Stimulated activated CD8-positive, alpha-beta memory T cell treated with anti-CD3 and anti-CD28 coated beads, Interleukin-12 subunit alpha, Interleukin-12 subunit beta, amount 100 ng/mL, for 1 hour (primary cell): ENCODE data around the gene FLYWCH2.
A peak's percentile ranks its signal among the peaks of the same experiment; 100 is the strongest.

Experiments used
- DNase-seq: peaks from one replicate; pipeline ENCODE4 v3.0.0-alpha.2; 2020; ENCODE audit warnings: low read depth

Gene FLYWCH2, protein sequence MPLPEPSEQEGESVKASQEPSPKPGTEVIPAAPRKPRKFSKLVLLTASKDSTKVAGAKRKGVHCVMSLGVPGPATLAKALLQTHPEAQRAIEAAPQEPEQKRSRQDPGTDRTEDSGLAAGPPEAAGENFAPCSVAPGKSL

DNA sequence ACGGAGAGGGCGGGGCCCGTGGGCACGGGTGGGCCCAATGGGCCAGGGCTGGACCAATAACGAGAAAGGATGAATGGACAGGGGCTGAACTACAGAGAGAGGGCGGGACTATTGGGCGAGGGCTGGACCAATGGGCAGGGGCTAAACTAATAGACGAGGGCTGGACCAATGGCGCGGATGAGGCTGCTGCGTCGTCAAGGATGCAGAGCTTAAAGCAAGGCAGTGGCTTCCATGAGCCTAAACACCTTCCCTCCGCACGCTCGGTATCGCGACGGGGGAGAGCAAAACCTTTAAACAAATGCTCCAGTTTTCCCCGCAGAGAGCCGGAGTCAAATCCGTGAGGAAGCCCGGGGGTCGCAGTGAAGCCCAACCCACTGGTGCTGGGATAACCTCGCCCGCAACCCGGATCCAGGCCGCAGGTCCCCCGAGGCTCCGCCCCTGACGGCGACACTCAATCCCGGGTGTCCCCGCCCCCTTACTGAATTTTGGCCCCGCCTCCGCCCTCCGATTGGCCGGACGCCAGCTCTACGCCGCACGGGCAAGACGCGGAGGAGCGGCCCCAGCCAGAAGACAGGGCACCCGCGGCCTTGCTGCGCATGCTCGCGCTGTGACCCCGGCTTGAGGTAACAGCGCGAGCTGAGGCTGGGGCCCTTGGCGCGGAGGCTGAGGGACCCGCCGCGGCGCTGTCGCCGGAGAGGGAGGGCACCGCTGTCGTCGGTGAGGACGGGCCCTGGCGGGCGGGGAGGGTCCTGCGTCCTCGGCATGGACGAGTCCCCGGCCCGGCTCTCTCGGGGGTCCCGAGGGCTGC, at the start of gene FLYWCH2:
Gene FLYWCH2, plus strand, starts transcription at position 566 of the 808 bp plus-strand sequence. CDS start 13,235 bp downstream, outside the sequence.
- DNase-seq: peak; percentile 98

DNA sequence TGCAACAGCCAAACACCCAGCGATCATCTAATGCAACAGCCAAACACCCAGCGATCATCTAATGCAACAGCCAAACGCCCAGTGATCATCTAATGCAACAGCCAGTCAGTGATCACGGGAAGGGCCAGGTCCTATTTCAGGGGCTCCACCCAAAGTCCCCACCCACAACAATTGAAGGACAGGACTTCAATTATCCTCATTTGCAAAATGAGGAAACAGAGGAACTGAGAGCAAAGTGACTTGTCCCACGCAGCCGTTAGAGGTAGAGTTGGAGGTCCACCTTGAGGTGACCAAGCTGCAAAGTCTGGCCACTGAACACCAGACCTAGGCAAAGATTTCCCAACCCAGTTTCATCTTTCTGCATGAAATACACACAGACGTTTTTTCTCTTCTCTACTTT, 49.2 kb upstream of the FLYWCH2 start:
- no peak for DNase-seq

DNA sequence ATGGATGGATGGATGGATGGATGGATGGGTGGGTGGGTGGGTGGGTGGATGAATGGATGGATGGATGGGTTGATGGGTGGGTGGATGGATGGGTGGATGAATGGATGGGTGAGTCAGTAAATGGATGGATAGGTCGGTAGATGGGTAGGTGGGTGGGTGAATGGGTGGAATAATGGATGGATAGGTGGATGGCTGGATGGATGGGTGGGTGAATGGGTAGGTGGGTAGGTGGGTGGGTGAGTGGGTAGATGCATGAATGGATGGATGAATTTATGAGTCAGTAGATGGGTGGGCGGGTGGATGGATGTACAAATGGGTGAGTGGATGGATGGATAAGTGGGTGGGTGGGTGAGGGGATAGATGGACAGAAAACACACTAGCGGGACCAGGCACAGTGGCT, 48.0 kb upstream of the FLYWCH2 start:
- DNase-seq: no peak

DNA sequence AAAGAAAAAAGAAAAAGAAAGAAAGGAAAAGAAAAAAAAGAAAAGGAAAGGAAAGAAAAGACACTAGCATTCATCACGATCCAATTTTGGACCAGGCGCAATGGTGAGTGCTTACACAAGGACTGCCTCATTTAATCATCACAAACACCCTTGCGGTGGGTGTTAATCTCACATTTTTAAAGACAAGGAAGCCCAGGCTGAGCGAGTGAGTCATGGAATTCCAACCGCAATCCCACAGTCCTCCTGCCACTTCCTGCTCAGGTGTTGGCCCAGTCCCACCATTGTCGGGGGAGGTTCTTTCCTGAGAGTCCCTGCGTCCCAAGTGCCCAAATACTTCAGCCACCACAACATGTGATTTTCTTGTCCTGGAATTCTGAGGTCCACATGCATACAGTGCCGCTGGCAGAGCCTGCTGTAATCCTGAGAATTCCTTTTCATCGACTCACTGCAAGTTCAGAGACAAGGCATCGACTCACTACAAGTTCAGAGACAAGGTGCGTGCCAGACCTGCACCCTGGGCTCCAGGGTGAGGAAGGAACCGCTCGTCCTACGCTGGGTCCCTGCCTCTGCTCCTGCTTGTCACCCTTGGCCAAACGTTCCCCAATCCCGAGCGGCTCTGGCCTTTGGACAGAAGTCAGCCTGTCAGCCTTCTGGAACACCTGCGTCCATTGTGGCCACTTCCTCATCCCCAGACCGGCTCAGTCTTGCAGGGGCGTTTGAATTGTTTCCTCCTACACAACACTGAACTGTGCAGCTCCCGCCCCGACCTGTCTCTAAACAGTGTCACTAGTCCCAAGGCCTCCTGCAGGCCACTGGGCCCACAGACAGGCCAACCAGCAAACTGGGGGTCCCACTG, 47.1 kb upstream of the FLYWCH2 start:
- DNase-seq: no peak

DNA sequence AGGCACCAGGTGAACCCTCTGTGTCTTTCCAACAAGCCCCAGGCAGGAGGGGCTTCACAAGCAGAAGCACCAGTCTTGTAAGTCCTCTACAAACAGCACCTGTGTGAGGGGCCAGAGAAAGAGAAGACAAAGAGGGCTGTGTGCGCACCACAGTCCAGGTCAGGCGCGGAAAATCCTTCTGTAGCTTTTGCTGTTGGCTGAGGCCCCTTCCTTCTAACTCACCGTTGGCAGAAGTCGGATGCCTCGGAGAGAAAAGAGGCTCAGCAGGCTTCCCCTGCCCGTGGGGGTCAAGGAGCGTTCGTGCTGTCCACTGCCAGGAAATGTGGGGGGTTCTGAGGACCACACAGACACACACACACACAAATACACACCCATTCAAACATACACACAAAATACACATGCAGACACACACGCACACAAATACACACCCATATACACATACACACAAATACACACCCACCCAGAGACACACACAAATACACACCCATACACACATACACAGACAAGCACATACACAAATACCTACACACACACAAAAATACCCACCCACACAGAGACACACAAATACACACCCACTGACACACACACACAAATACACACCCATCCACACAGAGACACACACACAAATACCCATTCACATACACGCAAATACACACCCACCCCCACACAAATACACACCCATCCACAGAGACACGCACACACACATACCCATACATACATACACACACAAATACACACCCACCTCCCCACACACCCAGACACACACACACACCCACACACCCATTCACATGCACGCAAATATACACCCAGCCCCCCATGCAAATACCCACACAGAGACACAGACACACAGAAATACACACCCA, 46.1 kb upstream of the FLYWCH2 start:
- DNase-seq: no peak

DNA sequence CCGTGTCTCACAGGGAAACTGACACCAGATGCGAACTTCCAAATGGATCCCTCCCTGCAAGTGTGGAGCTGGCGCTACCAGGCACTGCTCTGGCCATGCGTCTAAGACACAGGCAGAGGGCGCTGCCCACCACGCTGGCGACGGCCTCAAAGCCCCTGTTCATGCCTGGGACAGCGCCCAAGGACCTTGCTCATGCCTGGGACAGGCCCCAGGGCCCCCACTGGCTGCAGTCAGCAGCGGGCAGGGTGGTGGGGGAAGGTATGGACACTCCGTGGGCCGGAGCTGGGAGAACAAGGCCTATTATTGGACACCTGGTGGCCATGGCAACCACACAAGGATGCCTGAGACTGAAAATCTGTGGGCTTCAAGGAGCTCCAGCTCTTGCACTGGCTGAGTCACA, 44.1 kb upstream of the FLYWCH2 start:
- no peak for DNase-seq

DNA sequence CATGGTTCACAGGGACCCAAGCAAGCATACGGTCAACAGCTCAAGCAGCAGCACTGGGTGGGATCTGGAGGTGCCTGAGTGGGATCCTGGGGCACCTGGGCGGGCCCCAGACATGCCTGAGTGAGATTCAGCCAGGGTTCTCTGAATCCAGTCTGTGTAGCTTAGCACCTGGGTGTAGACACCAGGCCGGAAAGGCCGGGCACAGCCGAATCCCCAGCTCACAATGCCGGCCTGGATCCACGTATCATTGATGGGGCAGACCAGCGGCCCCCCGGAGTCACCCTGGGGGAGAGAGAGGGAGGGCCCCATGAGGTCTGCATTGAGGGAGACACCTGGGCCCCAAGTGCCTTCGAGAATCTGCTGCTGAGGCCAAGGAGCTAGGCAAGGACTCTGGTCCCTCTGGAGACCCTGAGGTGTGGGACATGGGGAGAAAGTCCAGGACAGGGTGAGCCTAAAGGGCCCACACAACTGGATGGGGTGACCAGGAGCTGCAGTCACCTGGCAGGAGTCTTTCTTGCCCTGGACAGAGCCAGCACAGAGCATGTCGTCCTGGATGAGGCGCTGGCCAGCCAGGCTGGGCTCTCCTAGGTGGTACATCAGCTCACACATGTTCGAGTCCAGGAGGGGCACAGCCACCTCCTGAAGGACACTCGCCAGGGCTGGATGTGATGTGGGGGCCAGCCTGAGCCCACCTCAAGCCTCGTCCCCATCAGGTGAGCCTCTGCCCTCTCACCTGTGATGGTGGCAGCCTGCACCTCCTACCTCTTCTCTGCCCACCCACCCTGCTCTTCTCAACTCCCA, 43.2 kb upstream of the FLYWCH2 start:
- no peak for DNase-seq

DNA sequence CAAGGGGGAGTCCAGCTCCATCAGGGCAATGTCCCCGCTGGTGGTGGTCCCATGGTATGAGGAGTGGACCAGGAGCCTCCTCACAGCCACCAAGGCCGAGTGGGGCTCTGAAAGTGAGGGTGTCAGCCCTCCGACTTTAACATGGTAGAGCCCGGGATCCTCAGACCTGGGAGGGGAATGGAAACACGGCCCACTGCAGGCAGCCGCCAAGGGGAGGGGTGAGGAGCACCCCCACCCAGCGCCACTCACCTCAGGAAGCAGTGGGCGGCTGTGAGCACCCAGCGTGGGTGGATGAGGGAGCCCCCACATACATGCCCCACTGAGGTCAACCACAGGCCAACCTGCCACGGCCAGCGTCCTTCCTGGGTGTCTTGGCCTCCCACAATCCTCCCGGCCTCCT, 42.1 kb upstream of the FLYWCH2 start:
- no peak for DNase-seq

DNA sequence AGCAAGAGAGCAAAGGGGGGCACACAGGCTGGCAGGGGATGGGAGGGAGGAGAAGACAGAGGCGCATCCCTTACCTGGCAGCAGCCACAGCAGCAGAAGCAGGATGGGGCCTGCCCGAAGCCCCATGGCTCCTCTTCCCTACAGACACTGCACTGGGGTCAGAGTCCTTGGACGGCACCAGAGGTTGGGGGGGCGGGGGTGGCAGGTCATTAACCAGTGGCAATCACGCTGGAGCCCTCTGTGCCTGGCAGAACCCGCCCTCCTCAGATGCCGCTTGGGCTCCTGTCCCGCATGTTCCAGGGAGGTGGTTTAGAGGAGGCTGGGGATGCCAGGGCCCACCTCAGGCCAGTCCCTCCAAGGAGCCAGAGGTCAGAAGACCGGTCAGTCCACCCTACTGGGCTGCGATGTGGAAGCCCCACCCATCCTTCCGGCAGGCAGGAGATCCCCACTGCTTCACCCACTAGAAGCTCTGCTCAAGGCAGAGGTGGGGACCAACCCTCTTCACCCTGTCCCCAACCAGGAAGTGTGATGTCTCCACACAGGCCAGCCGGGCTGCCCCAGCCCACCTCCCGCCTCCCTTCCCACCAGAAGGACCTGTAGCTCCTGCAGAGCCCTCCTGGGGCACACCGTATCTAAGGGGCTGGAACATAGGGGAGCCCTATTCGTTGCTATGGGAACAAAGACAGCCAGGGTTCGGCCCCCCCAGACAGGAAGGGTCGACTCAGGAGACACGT, 41.2 kb upstream of the FLYWCH2 start:
- DNase-seq: no peak

DNA sequence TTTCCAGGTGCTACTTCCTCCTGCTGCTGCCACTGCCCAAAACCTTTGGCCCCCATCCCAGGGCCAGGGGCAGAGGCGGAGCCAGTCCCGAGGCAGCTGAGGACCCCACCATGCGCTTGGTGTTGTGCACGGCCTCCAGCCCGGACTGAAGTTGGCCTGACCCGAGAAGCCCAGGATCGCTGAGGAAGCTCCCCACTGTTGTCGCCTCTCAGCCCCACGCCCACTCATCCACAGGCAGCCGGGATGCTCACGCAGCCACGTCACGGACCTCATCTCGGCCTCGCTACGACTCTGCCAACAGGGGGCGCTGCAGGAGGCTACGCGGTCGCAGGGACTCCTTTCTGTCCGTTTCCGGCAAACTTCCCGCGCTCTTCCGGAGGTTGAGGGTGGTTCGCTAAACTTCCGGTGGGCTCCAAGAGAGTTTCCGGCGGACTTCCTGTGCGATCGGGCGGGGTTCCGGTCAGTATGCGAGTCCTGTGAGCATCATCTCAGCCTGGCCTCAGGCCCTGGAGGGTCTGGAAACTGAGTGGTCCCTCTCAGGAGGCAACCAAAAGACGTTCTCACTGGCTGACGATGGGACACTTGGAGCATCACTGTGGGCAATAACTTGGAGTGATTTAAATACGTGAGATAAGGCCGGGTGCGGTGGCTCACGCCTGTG, 40.5 kb upstream of the FLYWCH2 start:
- DNase-seq: peak; percentile 55

DNA sequence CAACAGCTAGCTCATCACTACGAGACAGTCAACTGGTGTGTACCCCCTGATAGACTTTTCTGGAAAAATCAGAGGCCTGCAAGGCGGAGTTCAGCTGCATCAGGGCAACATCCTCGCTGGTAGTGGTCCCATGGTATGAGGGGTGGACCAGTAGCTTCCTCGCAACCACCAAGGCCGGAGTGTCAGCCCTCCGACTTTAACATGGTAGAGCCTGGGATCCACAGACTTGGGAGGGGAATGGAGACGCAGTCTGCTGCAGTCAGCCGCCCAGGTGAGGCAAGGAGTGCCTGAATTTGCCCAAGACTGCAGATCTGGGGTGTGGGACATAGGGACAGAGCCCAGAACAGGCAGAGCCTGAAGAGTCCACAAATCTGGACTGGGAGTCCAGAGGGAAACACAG, 39.5 kb upstream of the FLYWCH2 start:
- DNase-seq: no peak

DNA sequence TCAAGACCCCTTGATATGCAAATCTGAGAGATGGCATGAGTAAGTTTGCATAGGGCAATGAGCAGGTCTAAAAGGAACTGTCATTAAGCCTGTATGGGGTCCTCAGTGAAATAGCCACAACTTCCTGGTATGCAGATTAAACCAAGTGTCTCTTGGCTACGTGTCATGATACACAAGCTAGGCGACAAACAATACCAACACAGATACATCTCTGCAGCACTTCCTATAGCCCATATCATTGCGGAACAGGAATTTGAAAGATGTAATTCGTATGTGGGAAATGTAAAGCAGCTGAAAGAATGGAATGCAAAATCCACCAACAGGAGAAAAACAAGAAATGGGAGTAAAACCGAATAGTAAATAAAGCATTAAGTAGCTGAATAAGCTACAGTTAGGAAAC, 37.9 kb upstream of the FLYWCH2 start:
- DNase-seq: no peak

DNA sequence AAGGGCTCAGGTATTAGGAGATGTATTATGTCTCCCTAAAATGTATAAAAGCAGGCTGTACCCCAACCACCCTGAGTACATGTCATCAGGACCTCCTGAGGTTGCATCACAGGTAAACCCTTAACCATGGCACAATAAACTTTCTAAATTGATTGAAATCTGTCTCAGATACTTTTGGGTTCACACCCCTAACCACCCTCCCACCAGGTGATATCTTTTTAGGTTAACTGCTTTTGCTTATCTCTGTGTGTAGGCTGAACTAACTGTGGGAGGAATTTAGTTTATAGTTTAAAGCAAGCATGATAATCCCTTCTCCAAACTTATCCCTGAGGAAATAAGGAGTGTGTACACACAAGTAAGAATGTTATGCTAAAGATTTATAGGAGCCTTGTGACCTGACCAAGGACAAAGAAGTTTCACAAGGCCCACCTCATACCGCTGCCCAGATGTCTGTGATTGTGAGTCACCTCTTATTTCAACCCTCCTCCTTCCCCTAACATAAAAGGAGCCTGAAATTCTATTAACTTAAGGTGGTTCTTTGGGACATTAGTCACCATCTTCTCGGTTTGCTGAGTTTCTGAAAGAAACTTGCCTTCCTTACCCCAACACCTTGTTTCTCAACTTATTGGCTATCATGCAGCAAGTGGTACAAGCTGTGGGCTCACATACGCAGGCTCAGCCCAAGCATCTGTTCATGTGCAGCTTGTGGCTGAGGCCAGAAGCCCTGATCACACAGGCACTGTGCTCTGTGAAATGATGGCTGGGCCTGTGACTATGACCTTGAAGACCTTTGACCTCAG, 36.3 kb upstream of the FLYWCH2 start:
- no peak for DNase-seq

DNA sequence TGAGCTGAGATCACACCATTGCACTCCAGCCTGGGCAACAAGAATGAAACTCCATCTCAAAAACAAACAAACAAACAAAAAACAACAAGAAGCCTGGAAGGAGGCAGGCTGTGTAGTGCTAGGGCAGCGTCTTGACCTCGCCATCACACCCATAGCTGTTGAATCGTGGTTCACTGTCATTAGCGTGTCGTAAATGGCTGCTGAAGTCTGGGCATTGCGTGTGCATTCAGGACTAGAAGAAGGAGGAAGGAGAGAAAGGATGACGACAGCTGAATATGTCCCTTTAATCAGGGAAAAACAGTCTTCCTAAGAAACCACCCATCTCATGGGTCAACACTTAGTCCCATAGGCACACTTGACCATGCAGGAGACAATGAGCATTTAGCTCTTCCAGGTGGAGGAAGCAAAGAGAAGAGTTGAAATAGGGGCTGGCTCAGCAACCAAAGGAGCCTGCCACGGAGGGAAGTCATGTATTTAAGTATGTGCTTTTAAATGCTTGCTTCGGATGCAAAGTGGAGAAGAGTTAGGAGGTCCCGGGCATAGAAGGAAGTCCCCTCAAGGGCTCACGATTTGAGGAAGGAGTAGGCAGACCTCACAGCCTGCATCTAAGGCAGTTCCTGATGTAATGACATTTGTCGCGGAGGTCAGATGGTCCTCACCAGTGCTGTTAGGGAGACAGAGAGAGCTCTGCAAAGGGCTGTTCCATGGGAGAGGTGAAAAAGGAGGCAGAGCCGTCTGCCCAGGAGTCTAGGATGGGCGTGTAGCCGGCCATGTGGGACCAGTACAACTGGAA, 33.9 kb upstream of the FLYWCH2 start:
- DNase-seq: no peak

DNA sequence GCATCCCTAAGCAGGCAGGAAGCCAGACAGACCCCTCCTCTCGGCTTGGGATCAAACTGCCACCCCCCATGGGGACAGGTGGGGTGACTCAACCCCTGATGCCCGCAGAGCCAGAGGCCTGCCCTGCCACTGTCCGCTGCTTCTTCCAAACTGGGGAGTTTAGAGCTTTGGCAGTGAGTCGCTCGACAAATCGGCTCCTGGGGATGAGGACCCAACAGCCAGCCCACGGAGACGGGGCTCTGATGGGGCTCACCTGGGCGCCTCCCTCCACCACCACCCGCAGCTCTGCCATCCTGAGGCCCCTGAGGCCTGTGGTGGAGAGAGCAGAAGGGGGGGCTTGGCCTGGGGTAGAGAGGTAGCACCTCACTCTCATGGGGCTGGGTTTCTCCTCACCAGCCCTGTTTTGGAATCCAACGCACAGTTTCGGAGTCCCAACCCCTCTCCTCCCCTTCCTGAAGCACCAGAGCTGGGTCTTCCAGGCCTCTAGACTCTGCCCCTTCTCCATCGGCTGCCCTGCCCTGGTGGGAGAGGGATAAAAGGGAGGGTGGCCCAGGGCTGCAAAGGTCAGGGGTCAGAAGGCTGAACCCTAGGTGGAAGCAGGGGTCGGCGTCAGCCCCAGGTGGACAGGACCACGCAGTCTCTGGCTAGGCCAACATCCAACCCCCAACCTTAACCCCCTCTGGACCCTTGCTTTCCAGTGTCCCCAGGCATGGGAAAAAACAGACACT, 30.8 kb upstream of the FLYWCH2 start:
- DNase-seq: no peak

DNA sequence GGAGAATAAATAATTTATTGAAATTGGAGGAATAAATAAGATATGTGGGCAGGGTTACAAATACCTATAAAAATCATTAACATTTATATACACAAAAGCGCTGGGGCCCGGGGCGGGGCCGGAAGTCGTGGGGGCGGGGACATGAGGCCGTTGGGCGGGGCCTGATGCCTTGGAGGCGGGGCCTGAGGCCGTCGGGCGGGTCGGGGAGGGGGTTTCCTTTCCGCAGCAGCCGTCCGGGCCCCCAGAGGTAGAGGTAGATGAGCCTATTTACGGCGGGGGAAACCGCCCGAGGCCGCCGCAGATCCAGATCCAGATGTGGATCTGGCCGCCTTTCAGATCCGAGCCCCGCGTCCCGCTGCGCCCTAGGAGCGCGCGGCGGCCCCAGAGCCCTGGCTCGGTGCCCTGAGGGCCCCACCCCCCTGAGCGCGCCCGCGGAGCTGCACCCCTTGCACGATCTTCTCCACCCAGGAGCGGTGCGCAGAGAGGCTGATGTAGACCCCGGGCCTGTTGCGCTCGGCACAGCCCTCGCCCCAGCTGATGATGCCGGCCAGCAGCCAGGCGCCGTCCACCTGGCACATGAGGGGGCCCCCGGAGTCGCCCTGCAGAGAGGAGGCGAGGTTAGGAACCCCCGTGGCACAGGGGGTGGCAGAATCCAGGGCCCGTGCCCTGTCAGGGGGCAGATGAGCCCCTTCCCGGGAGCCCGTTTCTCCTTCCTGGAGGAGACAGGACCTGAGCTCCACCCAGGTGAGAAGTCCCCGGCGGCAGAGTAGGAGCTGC, 30.1 kb upstream of the FLYWCH2 start:
- DNase-seq: no peak
